Measurements from ENCODE around the gene TIPRL.

Gene TIPRL

GRCh38 chr1:168135921-168136708 lies 42.6 kb upstream of the TIPRL start:
- Mint-ChIP-seq H3K27ac (peak overlapping the region; percentile 91), H3K27me3 (ENCODE audit: low read depth, poor library complexity) (no peaks in the 10 kb centered on the region), H3K4me1 (peaks cover 51% of the 10 kb centered on the region), H3K9me3 (no peaks in the 10 kb centered on the region), H3K36me3 (ENCODE audit: low read depth) (peaks cover 27% of the 10 kb centered on the region), H3K4me3 (peak overlapping the region; percentile 98)
- peak; percentile 61 for DNase-seq
- TF ChIP-seq CTCF (IDR thresholded peaks at IDR 0.05), result no peak

DNA sequence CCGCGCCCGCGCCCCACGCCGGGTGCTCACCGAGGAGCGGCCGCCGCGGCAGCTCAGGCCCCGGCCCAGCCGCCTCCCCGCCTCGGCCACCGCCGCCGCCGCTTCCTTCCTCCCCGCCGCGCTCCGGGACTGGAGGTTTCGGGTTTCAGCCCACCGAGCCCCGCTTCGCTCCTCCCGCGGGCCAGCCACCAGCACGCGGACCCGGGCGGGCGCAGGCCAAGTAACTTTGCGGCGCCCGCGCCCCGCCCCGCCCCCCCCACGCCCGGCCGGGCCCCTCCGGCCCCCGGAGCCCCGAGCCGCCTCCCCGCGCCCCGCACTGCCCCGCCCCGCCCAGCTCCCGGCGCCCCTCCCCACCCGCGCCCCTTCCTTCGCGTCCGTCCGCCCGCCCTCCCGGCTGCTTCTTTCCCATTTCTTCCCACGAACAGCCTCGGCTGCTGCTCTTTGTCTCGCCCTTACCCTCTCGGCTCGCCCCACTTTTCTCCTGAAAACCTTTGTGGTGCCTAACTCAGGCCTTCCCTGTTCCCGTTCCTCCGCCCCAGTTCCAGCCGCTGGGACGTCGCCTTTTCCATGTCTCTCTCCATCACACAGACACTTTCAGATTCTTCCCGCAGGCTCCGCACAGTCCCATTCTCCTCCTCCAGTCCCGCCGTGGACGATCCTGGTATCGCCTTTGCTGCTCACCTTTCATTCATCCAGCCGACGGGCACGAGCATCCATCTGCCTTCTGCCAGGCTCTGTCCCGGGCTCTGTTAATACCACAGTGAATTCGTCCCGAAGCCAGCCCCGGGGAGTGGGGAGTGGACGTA lies 41.9 kb upstream of the TIPRL start, which contains the start of gene GPR161:
GPR161 (minus strand) TSS at position 222 of the 806 bp plus-strand sequence. CDS start 32,080 bp downstream, outside the sequence.
- Mint-ChIP-seq H3K36me3 (ENCODE audit: low read depth) (peaks cover 19% of the 10 kb centered on the region), H3K9me3 (no peaks in the 10 kb centered on the region), H3K27ac (peak within 1 kb of the TSS; percentile 99), H3K4me1 (peaks cover 45% of the 10 kb centered on the region), H3K4me3 (peak within 1 kb of the TSS; percentile 98), H3K27me3 (ENCODE audit: low read depth, poor library complexity) (no peaks in the 10 kb centered on the region)
- peak; percentile 88 for DNase-seq
- no peak for TF ChIP-seq CTCF (IDR thresholded peaks at IDR 0.05)

DNA sequence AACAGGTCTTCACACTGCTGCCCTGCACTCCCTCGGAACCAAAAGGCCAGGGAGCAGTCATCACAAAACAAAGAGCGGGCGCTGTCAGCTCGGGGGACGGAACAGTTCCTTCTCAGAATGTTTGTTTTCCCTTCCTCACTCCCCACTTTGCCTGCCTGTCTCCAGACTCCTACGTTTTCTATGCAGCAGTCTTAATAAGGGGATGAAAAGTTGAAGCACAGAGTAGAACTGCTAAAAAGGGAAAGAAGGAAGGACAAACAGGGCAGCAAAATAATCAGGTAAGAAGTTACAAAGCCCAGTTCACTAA lies 41.3 kb upstream of the TIPRL start:
- Mint-ChIP-seq H3K4me1 (peaks cover 45% of the 10 kb centered on the region), H3K4me3 (peak overlapping the region; percentile 98), H3K27ac (peak overlapping the region; percentile 99), H3K36me3 (ENCODE audit: low read depth) (peaks cover 18% of the 10 kb centered on the region), H3K9me3 (no peaks in the 10 kb centered on the region), H3K27me3 (ENCODE audit: low read depth, poor library complexity) (no peaks in the 10 kb centered on the region)
- no peak for TF ChIP-seq CTCF (IDR thresholded peaks at IDR 0.05)
- no peak for DNase-seq

- no peak for DNase-seq
- Mint-ChIP-seq H3K4me3 (peak overlapping the region; percentile 98), H3K4me1 (peaks cover 42% of the 10 kb centered on the region), H3K36me3 (ENCODE audit: low read depth) (peaks cover 12% of the 10 kb centered on the region), H3K27me3 (ENCODE audit: low read depth, poor library complexity) (no peaks in the 10 kb centered on the region), H3K27ac (peak overlapping the region; percentile 99), H3K9me3 (no peaks in the 10 kb centered on the region)
- no peak for TF ChIP-seq CTCF (IDR thresholded peaks at IDR 0.05)
Measured at GRCh38 chr1:168138134-168138533, 40.6 kb upstream of the TIPRL start.

DNA sequence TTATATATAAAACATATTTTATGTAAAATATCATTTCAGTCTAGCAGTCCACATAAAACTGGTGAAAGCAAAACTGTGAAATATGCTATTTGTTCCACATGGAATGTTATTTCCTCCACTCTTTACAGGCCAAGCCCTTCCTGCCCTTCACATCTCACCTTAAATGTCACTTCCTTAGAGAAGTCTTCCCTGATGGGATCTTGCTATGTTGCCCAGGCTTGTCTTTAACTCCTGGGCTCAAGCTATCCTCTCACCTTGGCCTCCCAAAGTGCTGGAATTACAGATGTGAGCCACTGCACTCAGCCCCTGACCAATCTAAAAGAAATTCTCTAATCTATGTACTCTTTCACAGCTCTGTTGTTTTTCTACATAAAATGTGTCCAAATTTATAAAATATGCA lies 39.7 kb upstream of the TIPRL start:
- no peak for TF ChIP-seq CTCF (IDR thresholded peaks at IDR 0.05)
- peaks cover 3% of the 10 kb centered on the region for H3K36me3 Mint-ChIP-seq (ENCODE audit: low read depth)
- no peak for DNase-seq
- peaks cover 34% of the 10 kb centered on the region for H3K4me1 Mint-ChIP-seq
- no peak overlapping the region for H3K4me3 Mint-ChIP-seq
- H3K27ac Mint-ChIP-seq, result no peak overlapping the region
- no peaks in the 10 kb centered on the region for H3K9me3 Mint-ChIP-seq
- no peaks in the 10 kb centered on the region for H3K27me3 Mint-ChIP-seq (ENCODE audit: low read depth, poor library complexity)

All from nephron progenitor cell (in vitro differentiated cells).